B cell (primary cell): ENCODE data around the gene CORO1C.

ENCODE experiments used
- CTCF ChIP-seq: fragments of 200-600 bp; IDR thresholded peaks from one replicate; pipeline ENCODE4 v1.8.0; 2022; ENCODE audit warnings: antibody characterized with exemption, mild to moderate bottlenecking
- EZH2 ChIP-seq: IDR thresholded peaks from 2 replicates; pipeline ENCODE4 v1.6.1; 2012; ENCODE audit warnings: borderline replicate concordance, low read depth, mild to moderate bottlenecking, moderate library complexity, low read length; ENCODE audit not compliant: insufficient read depth, poor library complexity, severe bottlenecking

GRCh38 chr12:108744021-108744897, 12.9 kb upstream of the CORO1C start:
- TF ChIP-seq CTCF: no peak
- TF ChIP-seq EZH2: no peak
